ENCODE results near the gene CDHR2. TPM values are rescaled to one million over a fixed set of nuclear protein-coding genes. Genes with fewer than 3 reads are reported as not detected.

CDHR2 gene
- total and polyA plus RNA-seq, 2 of the 13 experiments (the other 11 are each of a cell fraction or from before 2014, with no cell fraction given) = 17.9 to 20.9 TPM

DNA sequence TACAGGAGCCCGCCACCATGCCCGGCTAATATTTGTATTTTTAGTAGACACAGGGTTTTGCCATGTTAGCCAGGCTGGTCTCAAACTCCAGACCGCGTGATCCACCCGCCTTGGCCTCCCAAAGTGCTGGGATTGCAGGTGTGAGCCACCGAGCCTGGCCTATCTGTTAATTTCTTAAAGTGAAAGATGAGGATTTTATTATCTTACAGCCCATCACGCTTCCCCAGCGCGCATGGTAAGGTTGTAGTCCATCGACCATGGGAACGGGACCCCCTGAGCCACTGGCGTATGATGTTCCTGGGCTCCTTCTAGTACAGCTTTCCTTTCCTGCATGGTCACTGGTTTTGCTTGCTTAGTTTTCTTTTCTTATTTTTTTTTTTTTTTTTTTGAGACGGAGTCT is 8.7 kb downstream of the CDHR2 start:
- H2AFZ ChIP-seq (ENCODE audit: low read length) = no peak overlapping the region
- no peak overlapping the region for H3K4me3 ChIP-seq (replicated peaks in 1 of 3; ENCODE audit: insufficient read depth in 1 of 3, low read depth in 2 of 3, low read length in 3 of 3)
- no peaks in the 10 kb centered on the region for H3K36me3 ChIP-seq (replicated peaks in 1 of 2; ENCODE audit: control insufficient read depth in 1 of 2, insufficient read depth in 2 of 2, low read length in 2 of 2)
- peaks cover 2% of the 10 kb centered on the region for H3K79me2 ChIP-seq (ENCODE audit: insufficient read depth, low read length)
- BruUV-seq (replicated peaks) = no TSS peak
- no peak overlapping the region for H3K9ac ChIP-seq (ENCODE audit: insufficient read depth, low read depth, low read length)
- TF ChIP-seq ZNF879 (CRISPR knock-in tag; IDR thresholded peaks at IDR 0.05) (no peak), ZNF446 (CRISPR knock-in tag; IDR thresholded peaks at IDR 0.05) (no peak), KLF9 (CRISPR knock-in tag; IDR thresholded peaks at IDR 0.05; ENCODE audit: low read depth) (no peak), FOXK2 (IDR thresholded peaks at IDR 0.05) (no peak), ZNF598 (CRISPR knock-in tag; IDR thresholded peaks at IDR 0.05; ENCODE audit: borderline replicate concordance) (no peak), SIX4 (CRISPR knock-in tag; IDR thresholded peaks at IDR 0.05) (no peak), ZNF775 (CRISPR knock-in tag; IDR thresholded peaks at IDR 0.05; ENCODE audit: borderline replicate concordance) (no peak)
- TF ChIP-seq, protein P1, sequence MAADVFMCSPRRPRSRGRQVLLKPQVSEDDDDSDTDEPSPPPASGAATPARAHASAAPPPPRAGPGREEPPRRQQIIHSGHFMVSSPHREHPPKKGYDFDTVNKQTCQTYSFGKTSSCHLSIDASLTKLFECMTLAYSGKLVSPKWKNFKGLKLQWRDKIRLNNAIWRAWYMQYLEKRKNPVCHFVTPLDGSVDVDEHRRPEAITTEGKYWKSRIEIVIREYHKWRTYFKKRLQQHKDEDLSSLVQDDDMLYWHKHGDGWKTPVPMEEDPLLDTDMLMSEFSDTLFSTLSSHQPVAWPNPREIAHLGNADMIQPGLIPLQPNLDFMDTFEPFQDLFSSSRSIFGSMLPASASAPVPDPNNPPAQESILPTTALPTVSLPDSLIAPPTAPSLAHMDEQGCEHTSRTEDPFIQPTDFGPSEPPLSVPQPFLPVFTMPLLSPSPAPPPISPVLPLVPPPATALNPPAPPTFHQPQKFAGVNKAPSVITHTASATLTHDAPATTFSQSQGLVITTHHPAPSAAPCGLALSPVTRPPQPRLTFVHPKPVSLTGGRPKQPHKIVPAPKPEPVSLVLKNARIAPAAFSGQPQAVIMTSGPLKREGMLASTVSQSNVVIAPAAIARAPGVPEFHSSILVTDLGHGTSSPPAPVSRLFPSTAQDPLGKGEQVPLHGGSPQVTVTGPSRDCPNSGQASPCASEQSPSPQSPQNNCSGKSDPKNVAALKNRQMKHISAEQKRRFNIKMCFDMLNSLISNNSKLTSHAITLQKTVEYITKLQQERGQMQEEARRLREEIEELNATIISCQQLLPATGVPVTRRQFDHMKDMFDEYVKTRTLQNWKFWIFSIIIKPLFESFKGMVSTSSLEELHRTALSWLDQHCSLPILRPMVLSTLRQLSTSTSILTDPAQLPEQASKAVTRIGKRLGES (CRISPR knock-in tag; IDR thresholded peaks at IDR 0.05; ENCODE audit: borderline replicate concordance) = no peak
- TF ChIP-seq, protein P2, sequence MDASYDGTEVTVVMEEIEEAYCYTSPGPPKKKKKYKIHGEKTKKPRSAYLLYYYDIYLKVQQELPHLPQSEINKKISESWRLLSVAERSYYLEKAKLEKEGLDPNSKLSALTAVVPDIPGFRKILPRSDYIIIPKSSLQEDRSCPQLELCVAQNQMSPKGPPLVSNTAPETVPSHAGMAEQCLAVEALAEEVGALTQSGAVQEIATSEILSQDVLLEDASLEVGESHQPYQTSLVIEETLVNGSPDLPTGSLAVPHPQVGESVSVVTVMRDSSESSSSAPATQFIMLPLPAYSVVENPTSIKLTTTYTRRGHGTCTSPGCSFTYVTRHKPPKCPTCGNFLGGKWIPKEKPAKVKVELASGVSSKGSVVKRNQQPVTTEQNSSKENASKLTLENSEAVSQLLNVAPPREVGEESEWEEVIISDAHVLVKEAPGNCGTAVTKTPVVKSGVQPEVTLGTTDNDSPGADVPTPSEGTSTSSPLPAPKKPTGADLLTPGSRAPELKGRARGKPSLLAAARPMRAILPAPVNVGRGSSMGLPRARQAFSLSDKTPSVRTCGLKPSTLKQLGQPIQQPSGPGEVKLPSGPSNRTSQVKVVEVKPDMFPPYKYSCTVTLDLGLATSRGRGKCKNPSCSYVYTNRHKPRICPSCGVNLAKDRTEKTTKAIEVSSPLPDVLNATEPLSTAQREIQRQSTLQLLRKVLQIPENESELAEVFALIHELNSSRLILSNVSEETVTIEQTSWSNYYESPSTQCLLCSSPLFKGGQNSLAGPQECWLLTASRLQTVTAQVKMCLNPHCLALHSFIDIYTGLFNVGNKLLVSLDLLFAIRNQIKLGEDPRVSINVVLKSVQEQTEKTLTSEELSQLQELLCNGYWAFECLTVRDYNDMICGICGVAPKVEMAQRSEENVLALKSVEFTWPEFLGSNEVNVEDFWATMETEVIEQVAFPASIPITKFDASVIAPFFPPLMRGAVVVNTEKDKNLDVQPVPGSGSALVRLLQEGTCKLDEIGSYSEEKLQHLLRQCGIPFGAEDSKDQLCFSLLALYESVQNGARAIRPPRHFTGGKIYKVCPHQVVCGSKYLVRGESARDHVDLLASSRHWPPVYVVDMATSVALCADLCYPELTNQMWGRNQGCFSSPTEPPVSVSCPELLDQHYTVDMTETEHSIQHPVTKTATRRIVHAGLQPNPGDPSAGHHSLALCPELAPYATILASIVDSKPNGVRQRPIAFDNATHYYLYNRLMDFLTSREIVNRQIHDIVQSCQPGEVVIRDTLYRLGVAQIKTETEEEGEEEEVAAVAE (CRISPR knock-in tag; IDR thresholded peaks at IDR 0.05; ENCODE audit: borderline replicate concordance) = no peak
- in situ Hi-C loops (cut with HindIII; ENCODE audit: extremely low pct_ligation_motif_present, low pct_unique_long_range_greater_than_20kb) = no loop called here
- H3K27ac ChIP-seq (ENCODE audit: extremely low read length, insufficient read depth, low read length) = no peak overlapping the region
- no peak overlapping the region for H3K4me2 ChIP-seq (ENCODE audit: low read depth, low read length)
- ChIA-PET CTCF (ENCODE audit: low intra/inter-chr PET ratio, low total read pairs) (no interaction called here), POLR2A (interaction anchor here (2.3 kb wide), 1 partner anchor 9 kb away, joined by 9 read pairs; the partner anchor contains the start of gene CDHR2)
- no peaks in the 10 kb centered on the region for H3K27me3 ChIP-seq (ENCODE audit: control insufficient read depth in 1 of 2, insufficient read depth in 2 of 2, low read length in 2 of 2)
- H4K20me1 ChIP-seq (ENCODE audit: insufficient read depth, low read length) = no peaks in the 10 kb centered on the region
- no peak for FAIRE-seq
- intact Hi-C loops (cut with micrococcal nuclease; ENCODE audit: unreplicated experiment) = no loop called here
- ATAC-seq = no peak
- peaks cover 4% of the 10 kb centered on the region; the same call in 1 of the 2 replicates for H3K4me1 ChIP-seq (ENCODE audit: insufficient read depth, low read length)
- no peaks in the 10 kb centered on the region for H3K9me3 ChIP-seq (ENCODE audit: low read length)
- WGBS (ENCODE audit: low lambda C conversion rate) = 98% methylated on average over 13 of the region's 13 CpGs
- no peak for DNase-seq (ENCODE audit: low spot score)

Data from HepG2 (cell line).